WTC11 (cell line): Measurements from ENCODE around the gene PPP2R2C. TPM values are rescaled to one million over a fixed set of nuclear protein-coding genes. Genes with fewer than 3 reads are reported as not detected.

ENCODE experiments used
- ATAC-seq: fragments of 200-7000 bp; cut with Tn5 transposase; 2 replicates; pipeline ENCODE4 v1.10.0; 2021; ENCODE audit warnings: mild to moderate bottlenecking, moderate library complexity
- CTCF ChIA-PET: fragments of 300-600 bp; sonication (Branson Sonifier 250); formaldehyde crosslinking; loops from one replicate; lab custom pipeline; 2021; ENCODE audit warnings: antibody characterized with exemption; lab: Charles Lee
- POLR2A ChIA-PET: fragments of 350-600 bp; sonication (Branson Sonifier 250); formaldehyde crosslinking; loops from one replicate; lab custom pipeline; 2021; ENCODE audit warnings: antibody characterized with exemption; lab: Charles Lee
- DNase-seq: peaks from one replicate; pipeline ENCODE4 v3.0.0; 2021; ENCODE audit warnings: low spot score
- H3K27ac Mint-ChIP-seq: 2 replicates; pipeline ENCODE4 v1.8.0; 2021; ENCODE audit warnings: mixed read lengths
- H3K27me3 Mint-ChIP-seq: 2 replicates; pipeline ENCODE4 v1.8.0; 2021; ENCODE audit warnings: low read depth, mild to moderate bottlenecking, moderate library complexity, mixed read lengths
- H3K36me3 Mint-ChIP-seq: 2 replicates; pipeline ENCODE4 v1.8.0; 2021; ENCODE audit warnings: mixed read lengths
- H3K4me1 Mint-ChIP-seq: 2 replicates; pipeline ENCODE4 v1.8.0; 2022; ENCODE audit warnings: mixed read lengths
- H3K4me3 Mint-ChIP-seq: 2 replicates; pipeline ENCODE4 v1.8.0; 2021; ENCODE audit warnings: mild to moderate bottlenecking, moderate library complexity, mixed read lengths
- H3K9me3 Mint-ChIP-seq: 2 replicates; pipeline ENCODE4 v1.8.0; 2021; ENCODE audit warnings: mixed read lengths
- ATF1 ChIP-seq: sonication (generic); formaldehyde crosslinking; IDR thresholded peaks from 2 replicates; pipeline ENCODE4 v1.8.1; 2023; ENCODE audit warnings: mild to moderate bottlenecking, moderate library complexity, missing genetic modification reagents
- ATF3 ChIP-seq: sonication (generic); formaldehyde crosslinking; conservative IDR thresholded peaks from 2 replicates; pipeline ENCODE4 v1.8.1; 2022; ENCODE audit warnings: mild to moderate bottlenecking, missing genetic modification reagents
- CTCF ChIP-seq: fragments of 200-600 bp; IDR thresholded peaks from 2 replicates; pipeline ENCODE4 v1.8.0; 2022; ENCODE audit warnings: antibody characterized with exemption
- FOXJ3 ChIP-seq: sonication (generic); formaldehyde crosslinking; IDR thresholded peaks from 2 replicates; pipeline ENCODE4 v1.9.0; 2021; ENCODE audit warnings: missing genetic modification reagents, mild to moderate bottlenecking, borderline replicate concordance
- FOXK1 ChIP-seq: sonication (generic); formaldehyde crosslinking; IDR thresholded peaks from 2 replicates; pipeline ENCODE4 v1.8.0; 2022; ENCODE audit warnings: mild to moderate bottlenecking, moderate library complexity, missing genetic modification reagents
- GTF2I ChIP-seq: fragments of 250-450 bp; sonication (Bioruptor Pico); conservative IDR thresholded peaks from 2 replicates; pipeline ENCODE4 v1.4.0; 2021; ENCODE audit warnings: mild to moderate bottlenecking
- HMGA2 ChIP-seq: fragments of 250-450 bp; sonication (Bioruptor Pico); IDR thresholded peaks from 2 replicates; pipeline ENCODE4 v1.4.0; 2021; ENCODE audit warnings: mild to moderate bottlenecking, moderate library complexity
- IRF1 ChIP-seq: sonication (generic); formaldehyde crosslinking; IDR thresholded peaks from 2 replicates; pipeline ENCODE4 v1.8.0; 2023; ENCODE audit warnings: missing genetic modification reagents
- JAZF1 ChIP-seq: fragments of 250-450 bp; sonication (Bioruptor Pico); IDR thresholded peaks from 2 replicates; pipeline ENCODE4 v1.9.0; 2021; ENCODE audit warnings: moderate library complexity, mild to moderate bottlenecking, inconsistent platforms
- JUN ChIP-seq: sonication (generic); formaldehyde crosslinking; IDR thresholded peaks from 2 replicates; pipeline ENCODE4 v1.8.0; 2023; ENCODE audit warnings: mild to moderate bottlenecking, missing genetic modification reagents
- MLX ChIP-seq: sonication (generic); formaldehyde crosslinking; IDR thresholded peaks from 2 replicates; pipeline ENCODE4 v1.8.1; 2023; ENCODE audit warnings: mild to moderate bottlenecking, missing genetic modification reagents, moderate library complexity
- NFATC4 ChIP-seq: fragments of 250-450 bp; sonication (Bioruptor Pico); IDR thresholded peaks from 2 replicates; pipeline ENCODE4 v1.9.0; 2021; ENCODE audit warnings: mild to moderate bottlenecking
- NR3C1 ChIP-seq: sonication (generic); formaldehyde crosslinking; conservative IDR thresholded peaks from 2 replicates; pipeline ENCODE4 v1.8.1; 2023; ENCODE audit warnings: low read depth, mild to moderate bottlenecking, missing genetic modification reagents
- PRRX2 ChIP-seq: fragments of 250-450 bp; sonication (Bioruptor Pico); IDR thresholded peaks from 2 replicates; pipeline ENCODE4 v1.8.0; 2021; ENCODE audit warnings: mild to moderate bottlenecking
- TCF7 ChIP-seq: sonication (generic); formaldehyde crosslinking; IDR thresholded peaks from 2 replicates; pipeline ENCODE4 v1.8.0; 2022; ENCODE audit warnings: mild to moderate bottlenecking, low read depth, missing genetic modification reagents, moderate library complexity
- TEAD1 ChIP-seq: sonication (generic); formaldehyde crosslinking; IDR thresholded peaks from 2 replicates; pipeline ENCODE4 v1.8.0; 2022; ENCODE audit warnings: mild to moderate bottlenecking, missing genetic modification reagents
- TEAD4 ChIP-seq: sonication (generic); formaldehyde crosslinking; IDR thresholded peaks from 2 replicates; pipeline ENCODE4 v1.8.0; 2022; ENCODE audit warnings: mild to moderate bottlenecking, missing genetic modification reagents
- TP53 ChIP-seq: sonication (generic); formaldehyde crosslinking; IDR thresholded peaks from 2 replicates; pipeline ENCODE4 v1.8.1; 2023; ENCODE audit warnings: mild to moderate bottlenecking, missing genetic modification reagents
- ZNF232 ChIP-seq: sonication (generic); formaldehyde crosslinking; IDR thresholded peaks from 2 replicates; pipeline ENCODE4 v1.8.0; 2022; ENCODE audit warnings: mild to moderate bottlenecking, missing genetic modification reagents
- ZNF263 ChIP-seq: sonication (generic); formaldehyde crosslinking; IDR thresholded peaks from 2 replicates; pipeline ENCODE4 v1.8.1; 2022; ENCODE audit warnings: low read depth, mild to moderate bottlenecking, moderate library complexity, missing genetic modification reagents
- ZNF396 ChIP-seq: fragments of 250-450 bp; sonication (Bioruptor Pico); IDR thresholded peaks from 2 replicates; pipeline ENCODE4 v1.8.0; 2021; ENCODE audit warnings: mild to moderate bottlenecking, moderate library complexity, borderline replicate concordance
- ZNF512 ChIP-seq: sonication (generic); formaldehyde crosslinking; IDR thresholded peaks from 2 replicates; pipeline ENCODE4 v1.8.1; 2022; ENCODE audit warnings: missing genetic modification reagents, borderline replicate concordance
- total RNA-seq: library from RNA; stranded (reverse); gene quantifications from 3 replicates; pipeline ENCODE4 v1.2.3, GENCODE V29; 2021

PPP2R2C gene
- total RNA-seq, 1 experiment from 2014 or later, result 11.5 TPM

- H3K27ac Mint-ChIP-seq, result no peak overlapping the region
- no peak for TF ChIP-seq ZNF263 (CRISPR knock-in tag)
- TF ChIP-seq TP53 (CRISPR knock-in tag), result no peak
- TF ChIP-seq TEAD4 (CRISPR knock-in tag), result no peak
- TF ChIP-seq NFATC4, result no peak
- no peak for TF ChIP-seq FOXK1 (CRISPR knock-in tag)
- TF ChIP-seq HMGA2 (CRISPR knock-in tag), result no peak
- no peak for TF ChIP-seq ATF1 (CRISPR knock-in tag)
- no peak for TF ChIP-seq FOXJ3 (CRISPR knock-in tag)
- no peak for TF ChIP-seq ZNF232
- TF ChIP-seq, all 79 proteins: peak for 0
- ATAC-seq, result no peak; the same call in 1 of the 2 replicates
- CTCF ChIA-PET, result interaction anchor here (0.5 to 1.9 kb wide), 5 partner anchors 12 to 348 kb away, joined by 3 to 9 read pairs (median 4); no protein-coding TSS in a partner anchor
- no peaks in the 10 kb centered on the region for H3K9me3 Mint-ChIP-seq
- H3K27me3 Mint-ChIP-seq, result no peaks in the 10 kb centered on the region
- POLR2A ChIA-PET, result no interaction called here
- H3K4me1 Mint-ChIP-seq, result no peaks in the 10 kb centered on the region
- no peak overlapping the region for H3K4me3 Mint-ChIP-seq
- DNase-seq, result no peak
- H3K36me3 Mint-ChIP-seq, result no peaks in the 10 kb centered on the region
Measured at GRCh38 chr4:6357476-6357875, 114.9 kb downstream of the PPP2R2C start.

GRCh38 chr4:6356076-6356560, 116.3 kb downstream of the PPP2R2C start:
- no peak overlapping the region for H3K4me3 Mint-ChIP-seq
- no peaks in the 10 kb centered on the region for H3K4me1 Mint-ChIP-seq
- TF ChIP-seq IRF1 (no peak), JAZF1 (CRISPR knock-in tag) (no peak), TEAD1 (CRISPR knock-in tag) (no peak), TCF7 (CRISPR knock-in tag) (no peak), ATF1 (CRISPR knock-in tag) (no peak), ATF3 (CRISPR knock-in tag) (no peak), PRRX2 (CRISPR knock-in tag) (no peak), JUN (CRISPR knock-in tag) (no peak), ZNF512 (CRISPR knock-in tag) (no peak), ZNF396 (CRISPR knock-in tag) (no peak)
- H3K36me3 Mint-ChIP-seq, result no peaks in the 10 kb centered on the region
- ATAC-seq, result no peak
- ChIA-PET POLR2A (no interaction called here), CTCF (interaction anchor here (1.1 to 1.9 kb wide), 4 partner anchors 10 to 191 kb away, joined by 3 to 7 read pairs (median 4); no protein-coding TSS in a partner anchor)
- DNase-seq, result no peak
- H3K27ac Mint-ChIP-seq, result no peak overlapping the region
- H3K9me3 Mint-ChIP-seq, result no peaks in the 10 kb centered on the region
- no peaks in the 10 kb centered on the region for H3K27me3 Mint-ChIP-seq

GRCh38 chr4:6355052-6355451, 117.4 kb downstream of the PPP2R2C start:
- H3K9me3 Mint-ChIP-seq, result no peaks in the 10 kb centered on the region
- no peak overlapping the region for H3K27ac Mint-ChIP-seq
- H3K27me3 Mint-ChIP-seq, result no peaks in the 10 kb centered on the region
- no peaks in the 10 kb centered on the region for H3K4me1 Mint-ChIP-seq
- H3K4me3 Mint-ChIP-seq, result no peak overlapping the region
- no peak for ATAC-seq
- no peak for DNase-seq
- CTCF ChIA-PET, result interaction anchor here (0.6 to 1.2 kb wide), 7 partner anchors 23 to 573 kb away, joined by 3 to 7 read pairs (median 4); no protein-coding TSS in a partner anchor
- H3K36me3 Mint-ChIP-seq, result no peaks in the 10 kb centered on the region
- TF ChIP-seq ZNF263 (CRISPR knock-in tag) (no peak), CTCF (no peak), MLX (CRISPR knock-in tag) (no peak), GTF2I (CRISPR knock-in tag) (no peak), NR3C1 (CRISPR knock-in tag) (no peak)
- POLR2A ChIA-PET, result no interaction called here
